A673 (cell line): ENCODE measurements around the gene IKZF3.

Experiments
- CTCF ChIP-seq: fragments of 300-800, 200-600 bp; sonication (generic); conservative IDR thresholded peaks from 2 replicates; pipeline ENCODE4 v1.5.1; 2017; ENCODE audit warnings: low read depth, mild to moderate bottlenecking, antibody characterized with exemption, low read length, moderate library complexity, mixed read lengths
- EZH2 ChIP-seq: fragments of 200-600 bp; sonication (generic); IDR thresholded peaks from 2 replicates; pipeline ENCODE4 v1.6.1; 2017; ENCODE audit warnings: borderline replicate concordance, low read depth, mild to moderate bottlenecking, mixed read lengths, antibody characterized with exemption, low read length; ENCODE audit not compliant: poor library complexity, severe bottlenecking

DNA sequence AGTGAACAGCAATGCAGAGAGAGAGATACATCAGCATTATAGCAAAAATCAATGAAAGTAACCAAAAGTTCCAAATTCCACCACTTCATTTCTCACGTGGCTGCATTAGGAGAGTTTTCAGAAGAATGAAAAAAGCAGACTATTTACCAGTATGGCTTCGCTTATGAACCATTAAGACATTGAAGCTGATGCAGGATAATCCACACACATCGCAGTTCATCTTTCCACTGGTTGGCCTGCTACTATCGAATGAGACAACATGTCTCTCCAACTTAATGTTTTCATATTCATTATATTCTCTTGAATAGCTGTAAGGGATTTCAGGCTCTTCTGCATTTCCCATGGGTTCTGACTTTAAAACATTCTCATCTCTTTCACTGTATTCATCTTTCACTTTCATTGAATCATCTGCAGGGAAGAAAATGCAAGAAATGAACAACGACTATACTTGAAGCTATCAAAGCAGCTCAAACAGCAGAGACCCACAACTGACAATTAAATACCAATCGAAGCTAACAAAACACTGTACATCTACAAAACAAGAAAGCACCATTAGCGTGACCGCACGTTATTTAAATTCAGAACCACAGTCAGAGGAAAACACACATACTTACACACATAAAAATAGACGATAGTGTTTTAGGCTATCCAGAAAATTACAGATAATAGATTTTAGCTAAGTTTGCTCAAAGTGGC is 71.4 kb downstream of the IKZF3 start:
- TF ChIP-seq CTCF: no peak
- no peak for TF ChIP-seq EZH2
